GM21737 (cell line): Measurements from ENCODE around the gene CDK5R2.
A peak's percentile ranks its signal among the peaks of the same experiment; 100 is the strongest.
"Not testable (repeated sequence)": the region's sequence is repeated elsewhere in the genome, so short reads cannot be mapped to it uniquely, and the experiment has no call there.

Experiments used
- ATAC-seq: cut with Tn5 transposase; IDR thresholded peaks from one replicate; pipeline ENCODE4 v1.9.1; 2021; ENCODE audit warnings: mild to moderate bottlenecking, moderate library complexity; ENCODE audit not compliant: unreplicated experiment

The CDK5R2 gene

GRCh38 chr2:218959141-218959731, at the start of gene CDK5R2:
Gene CDK5R2, plus strand, starts transcription at chr2:218959666. Its CDS starts 155 bp downstream, at chr2:218959821.
- ATAC-seq = peak; percentile 94

GRCh38 chr2:218910741-218911140, 48.7 kb upstream of the CDK5R2 start:
- no peak for ATAC-seq

- ATAC-seq = no peak
Measured at GRCh38 chr2:218920504-218920903, 39.0 kb upstream of the CDK5R2 start.

- ATAC-seq = no peak
Measured at GRCh38 chr2:218924757-218925156, 34.7 kb upstream of the CDK5R2 start.

GRCh38 chr2:218925434-218925833, 34.0 kb upstream of the CDK5R2 start:
- no peak for ATAC-seq

- ATAC-seq = no peak
Measured at GRCh38 chr2:218927422-218927821, 32.0 kb upstream of the CDK5R2 start.

GRCh38 chr2:218927876-218928275, 31.6 kb upstream of the CDK5R2 start:
- no peak for ATAC-seq

- ATAC-seq = not testable (repeated sequence)
Measured at GRCh38 chr2:218930488-218930887, 29.0 kb upstream of the CDK5R2 start.

GRCh38 chr2:218931751-218932150, 27.7 kb upstream of the CDK5R2 start:
- ATAC-seq = not testable (repeated sequence)

- ATAC-seq = no peak
Measured at GRCh38 chr2:218944759-218945404, 14.6 kb upstream of the CDK5R2 start.

GRCh38 chr2:218946621-218947020, 12.8 kb upstream of the CDK5R2 start:
- no peak for ATAC-seq

- ATAC-seq = no peak
Measured at GRCh38 chr2:218952160-218952559, 7.3 kb upstream of the CDK5R2 start.

GRCh38 chr2:218953366-218953954, 6.0 kb upstream of the CDK5R2 start:
- ATAC-seq = no peak

- no peak for ATAC-seq
Measured at GRCh38 chr2:218954541-218955300, 4.7 kb upstream of the CDK5R2 start.

- no peak for ATAC-seq
Measured at GRCh38 chr2:218956039-218956438, 3.4 kb upstream of the CDK5R2 start.

GRCh38 chr2:218957671-218958070, 1.8 kb upstream of the CDK5R2 start:
- ATAC-seq = no peak

GRCh38 chr2:218958276-218958675, 1.2 kb upstream of the CDK5R2 start:
- ATAC-seq = no peak

GRCh38 chr2:218959761-218960308, 369 bp downstream of the CDK5R2 start:
- ATAC-seq = no peak

- ATAC-seq = no peak
Measured at GRCh38 chr2:218960309-218961165, 1.1 kb downstream of the CDK5R2 start.

- ATAC-seq = no peak
Measured at GRCh38 chr2:218961229-218961628, 1.8 kb downstream of the CDK5R2 start.
